Keratinocyte (primary cell): Measurements from ENCODE around the gene MEOX1. TPM values are rescaled to one million over a fixed set of nuclear protein-coding genes. Genes with fewer than 3 reads are reported as not detected.

Experiments used
- DNase-seq: peaks from one replicate; pipeline ENCODE4 v3.0.0-alpha.2; 2011; ENCODE audit warnings: low read depth, missing footprints, low spot score
- FAIRE-seq: peaks from 2 replicates; lab custom pipeline; 2011; peaks lifted over from hg19 to GRCh38; lab: Jason Lieb, UNC
- H2AFZ ChIP-seq: 2 replicates; pipeline ENCODE4 v1.6.0; 2012; ENCODE audit warnings: low read length, control low read depth, inconsistent platforms; ENCODE audit not compliant: control insufficient read depth
- H3K27ac ChIP-seq: 2 replicates; pipeline ENCODE4 v1.5.1; 2011; ENCODE audit warnings: low read length; ENCODE audit not compliant: control insufficient read depth, insufficient read depth
- H3K27me3 ChIP-seq: 3 replicates; pipeline ENCODE4 v1.6.0; 2011; ENCODE audit warnings: low read length; ENCODE audit not compliant: control insufficient read depth, insufficient read depth; ENCODE audit errors: extremely low read depth
- H3K36me3 ChIP-seq, 2 experiments: 2 replicates in 1 of 2; 3 replicates in 1 of 2; pipeline ENCODE4 v1.5.1; 2011; ENCODE audit warnings: low read length in 2 of 2, mild to moderate bottlenecking in 1 of 2; ENCODE audit not compliant: control insufficient read depth in 2 of 2, insufficient read depth in 2 of 2; ENCODE audit errors: extremely low read depth in 1 of 2
- H3K4me1 ChIP-seq: 3 replicates; pipeline ENCODE4 v1.5.1; 2011; ENCODE audit warnings: low read length; ENCODE audit not compliant: control insufficient read depth, insufficient read depth; ENCODE audit errors: extremely low read depth
- H3K4me2 ChIP-seq: 3 replicates; pipeline ENCODE4 v1.6.0; 2011; ENCODE audit warnings: low read depth, low read length; ENCODE audit not compliant: control insufficient read depth, insufficient read depth; ENCODE audit errors: extremely low read depth
- H3K4me3 ChIP-seq, 3 experiments: fragments of 200-600 bp in 1 of 3; sonication (generic) in 1 of 3; 2 replicates in 2 of 3; 3 replicates in 1 of 3; pipeline ENCODE4 v1.5.1; 2011 to 2016; ENCODE audit warnings: low read length in 3 of 3, mild to moderate bottlenecking in 3 of 3, control low read depth in 2 of 3, inconsistent platforms in 1 of 3, low read depth in 1 of 3, mixed read lengths in 1 of 3, mixed run types in 1 of 3, moderate library complexity in 1 of 3; ENCODE audit not compliant: control insufficient read depth in 2 of 3, insufficient read depth in 2 of 3; ENCODE audit errors: extremely low read depth in 1 of 3
- H3K79me2 ChIP-seq: 2 replicates; pipeline ENCODE4 v1.6.0; 2012; ENCODE audit warnings: low read length; ENCODE audit not compliant: control insufficient read depth, insufficient read depth
- H3K9ac ChIP-seq: 3 replicates; pipeline ENCODE4 v1.6.0; 2011; ENCODE audit warnings: low read length; ENCODE audit not compliant: control insufficient read depth, insufficient read depth; ENCODE audit errors: extremely low read depth
- H3K9me1 ChIP-seq: 3 replicates; pipeline ENCODE4 v1.6.0; 2011; ENCODE audit warnings: low read length; ENCODE audit not compliant: control insufficient read depth, insufficient read depth; ENCODE audit errors: extremely low read depth
- H3K9me3 ChIP-seq: 2 replicates; pipeline ENCODE4 v1.5.1; 2012; ENCODE audit warnings: low read depth, low read length; ENCODE audit not compliant: control insufficient read depth
- H4K20me1 ChIP-seq: 3 replicates; pipeline ENCODE4 v1.6.0; 2011; ENCODE audit warnings: low read length; ENCODE audit not compliant: control insufficient read depth, insufficient read depth; ENCODE audit errors: extremely low read depth
- CTCF ChIP-seq, 3 experiments: IDR thresholded peaks in 1 of 3; conservative IDR thresholded peaks in 1 of 3; optimal IDR thresholded peaks in 1 of 3; 2 replicates in 2 of 3; 3 replicates in 1 of 3; pipeline versions ENCODE3 to v1.5.1; 2011; ENCODE audit warnings: low read length in 3 of 3, mild to moderate bottlenecking in 3 of 3, moderate library complexity in 2 of 3, control low read depth in 1 of 3, inconsistent platforms in 1 of 3; ENCODE audit not compliant: insufficient read depth in 2 of 3; ENCODE audit errors: extremely low read depth in 1 of 3
- EZH2 ChIP-seq: IDR thresholded peaks from one replicate; pipeline ENCODE4 v1.6.1; 2012; ENCODE audit warnings: inconsistent platforms, mild to moderate bottlenecking, low read length, moderate library complexity
- dilution Hi-C: fragments of 300-500 bp; cut with MboI; formaldehyde crosslinking; loops from one replicate; pipeline ENCODE4 v1.7.0; 2020; ENCODE audit warnings: low sequenced_read_pairs; ENCODE audit not compliant: extremely low pct_ligation_motif_present
- polyA plus RNA-seq, 5 experiments: library from polyadenylated mRNA; depleted of rRNA in 3 of 5; stranded (reverse) in 3 of 5; stranded (forward) in 1 of 5; unstranded in 1 of 5; fragments of >200 nt; gene quantifications; 1 replicate in 1 of 5; 2 replicates in 3 of 5; 3 replicates in 1 of 5; pipeline versions ENCODE4 v1.2.1 to v1.2.3, GENCODE V29; 2011 to 2012; ENCODE audit warnings: missing spikeins in 2 of 5, low read depth in 1 of 5, low replicate concordance in 1 of 5

The MEOX1 gene
- polyA plus RNA-seq, 1 donor (not counting 4 experiments of a cell fraction or from before 2014, with no cell fraction given), result 0.08 TPM

- Histone ChIP-seq H2AFZ (no peak overlapping the region), H3K27ac (no peak overlapping the region), H3K27me3 (no peaks in the 10 kb centered on the region), H3K4me1 (peaks cover 24% of the 10 kb centered on the region), H4K20me1 (no peaks in the 10 kb centered on the region), H3K36me3 (no peaks in the 10 kb centered on the region), H3K4me3 (no peak overlapping the region), H3K9me3 (no peaks in the 10 kb centered on the region), H3K79me2 (no peaks in the 10 kb centered on the region), H3K9me1 (no peaks in the 10 kb centered on the region), H3K4me2 (no peak overlapping the region), H3K9ac (no peak overlapping the region)
- TF ChIP-seq EZH2 (no peak), CTCF (optimal IDR thresholded peaks at IDR 0.05 in 1 of 3, IDR thresholded peaks at IDR 0.05 in 1 of 3, conservative IDR thresholded peaks at IDR 0.05 in 1 of 3; ENCODE audit: extremely low read depth in 1 of 3, insufficient read depth in 2 of 3, low read length in 3 of 3) (no peak)
- no peak for FAIRE-seq
- DNase-seq, result no peak
- dilution Hi-C loops, result no loop called here
These were observed 1.7 kb upstream of the MEOX1 start for GRCh38 chr17:43663383-43663782.

- H3K4me2 ChIP-seq, result no peak overlapping the region
- dilution Hi-C loops, result no loop called here
These were observed 855 bp upstream of the MEOX1 start for GRCh38 chr17:43662413-43663141.

More at GRCh38 chr17:43662413-43663141, 855 bp upstream of the MEOX1 start:
- H3K4me1 ChIP-seq, result peaks cover 19% of the 10 kb centered on the region
- no peaks in the 10 kb centered on the region for H4K20me1 ChIP-seq
- no peaks in the 10 kb centered on the region for H3K9me3 ChIP-seq
- H2AFZ ChIP-seq, result no peak overlapping the region
- H3K9ac ChIP-seq, result no peak overlapping the region
- no peaks in the 10 kb centered on the region for H3K79me2 ChIP-seq
- H3K9me1 ChIP-seq, result no peaks in the 10 kb centered on the region
- no peak overlapping the region for H3K4me3 ChIP-seq
- H3K36me3 ChIP-seq, result no peaks in the 10 kb centered on the region
- no peak for DNase-seq
- H3K27ac ChIP-seq, result no peak overlapping the region
- no peaks in the 10 kb centered on the region for H3K27me3 ChIP-seq
- TF ChIP-seq CTCF (optimal IDR thresholded peaks at IDR 0.05 in 1 of 3, IDR thresholded peaks at IDR 0.05 in 1 of 3, conservative IDR thresholded peaks at IDR 0.05 in 1 of 3; ENCODE audit: extremely low read depth in 1 of 3, insufficient read depth in 2 of 3, low read length in 3 of 3) (no peak), EZH2 (no peak)
- FAIRE-seq, result peak; percentile 34
